Gastroesophageal sphincter (tissue), 2 donors: ENCODE results near the gene EPG5.
A peak's percentile ranks its signal among the peaks of the same experiment; 100 is the strongest.

Experiments used
- POLR2A ChIP-seq, 2 donors: fragments of 450-650 bp; IDR thresholded peaks; one replicate each; pipeline ENCODE4 v1.6.1; 2017; ENCODE audit warnings: antibody characterized with exemption in 2 of 2, mild to moderate bottlenecking in 2 of 2, moderate library complexity in 1 of 2
- POLR2AphosphoS5 ChIP-seq: sonication (generic); formaldehyde crosslinking; IDR thresholded peaks from one replicate; pipeline ENCODE4 v1.6.1; 2017; ENCODE audit warnings: antibody characterized with exemption

GRCh38 chr18:45974088-45974536, 7.0 kb upstream of the EPG5 start:
- TF ChIP-seq POLR2A (IDR thresholded peaks at IDR 0.05), result no peak
- TF ChIP-seq POLR2AphosphoS5, result peak; percentile 46
